NT2/D1 (cell line): ENCODE data around the gene ANTXR1.

Experiments
- DNase-seq: peaks from one replicate; pipeline ENCODE4 v3.0.0-alpha.2; 2011; ENCODE audit warnings: low read depth, low spot score
- H3K27me3 ChIP-seq: 2 replicates; pipeline ENCODE4 v1.6.0; 2011; ENCODE audit warnings: mild to moderate bottlenecking; ENCODE audit not compliant: insufficient read length, insufficient read depth
- H3K36me3 ChIP-seq: 2 replicates; pipeline ENCODE4 v1.6.1; 2011; ENCODE audit warnings: mild to moderate bottlenecking, low read length, mixed read lengths; ENCODE audit not compliant: insufficient read depth, insufficient read length
- H3K4me1 ChIP-seq: 2 replicates; pipeline ENCODE4 v1.5.1; 2011; ENCODE audit not compliant: insufficient read depth, insufficient read length
- H3K4me3 ChIP-seq: 2 replicates; pipeline ENCODE4 v1.5.1; 2011; ENCODE audit warnings: low read depth; ENCODE audit not compliant: insufficient read length
- H3K9ac ChIP-seq: 2 replicates; pipeline ENCODE4 v1.6.0; 2011; ENCODE audit warnings: low read depth; ENCODE audit not compliant: insufficient read length
- H3K9me3 ChIP-seq: 2 replicates; pipeline ENCODE4 v1.5.1; 2011; ENCODE audit warnings: mild to moderate bottlenecking, low read length; ENCODE audit not compliant: insufficient read depth
- SUZ12 ChIP-seq: IDR thresholded peaks from 2 replicates; pipeline ENCODE4 v1.6.1; 2011; ENCODE audit not compliant: insufficient read length, insufficient read depth; ENCODE audit errors: extremely low read depth
- YY1 ChIP-seq: IDR thresholded peaks from 2 replicates; pipeline ENCODE4 v1.6.1; 2011; ENCODE audit not compliant: insufficient read length, insufficient read depth
- ZNF274 ChIP-seq: IDR thresholded peaks from 2 replicates; pipeline ENCODE4 v1.6.1; 2011; ENCODE audit warnings: mild to moderate bottlenecking, low read depth, low read length

ANTXR1 gene

DNA sequence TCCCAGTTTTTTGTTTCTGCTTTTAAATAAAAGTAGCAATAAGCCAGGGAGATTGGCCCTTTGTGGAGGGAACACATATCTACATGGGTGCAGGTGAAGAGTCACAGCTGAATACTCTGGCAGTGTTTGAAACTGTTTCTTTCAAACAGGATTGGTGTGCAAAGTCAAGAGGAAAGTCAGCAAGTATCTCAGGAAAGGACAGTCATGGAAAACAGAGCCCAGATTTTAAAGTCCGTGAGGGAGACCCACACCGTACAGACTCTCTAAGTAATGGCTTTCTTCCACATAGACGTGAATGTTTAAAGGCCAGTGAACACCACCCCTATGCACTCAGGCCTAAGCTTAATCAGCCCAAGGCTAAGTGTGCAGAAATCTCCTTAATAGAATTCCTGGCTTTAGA, 278.7 kb downstream of the ANTXR1 start:
- H3K27me3 ChIP-seq: no peaks in the 10 kb centered on the region
- TF ChIP-seq SUZ12: no peak
- no peak for TF ChIP-seq ZNF274
- TF ChIP-seq YY1: no peak
- no peak overlapping the region for H3K4me3 ChIP-seq
- no peak for DNase-seq
- no peaks in the 10 kb centered on the region for H3K36me3 ChIP-seq
- H3K9me3 ChIP-seq: no peaks in the 10 kb centered on the region
- H3K4me1 ChIP-seq: no peaks in the 10 kb centered on the region
- no peak overlapping the region for H3K9ac ChIP-seq

- no peaks in the 10 kb centered on the region for H3K27me3 ChIP-seq
- no peaks in the 10 kb centered on the region for H3K4me1 ChIP-seq
- H3K9ac ChIP-seq: no peak overlapping the region
- no peaks in the 10 kb centered on the region for H3K36me3 ChIP-seq
- TF ChIP-seq SUZ12 (no peak), YY1 (no peak), ZNF274 (no peak)
- H3K4me3 ChIP-seq: no peak overlapping the region
- no peaks in the 10 kb centered on the region for H3K9me3 ChIP-seq
- DNase-seq: no peak
Measured at GRCh38 chr2:69292256-69292655, 279.3 kb downstream of the ANTXR1 start.

DNA sequence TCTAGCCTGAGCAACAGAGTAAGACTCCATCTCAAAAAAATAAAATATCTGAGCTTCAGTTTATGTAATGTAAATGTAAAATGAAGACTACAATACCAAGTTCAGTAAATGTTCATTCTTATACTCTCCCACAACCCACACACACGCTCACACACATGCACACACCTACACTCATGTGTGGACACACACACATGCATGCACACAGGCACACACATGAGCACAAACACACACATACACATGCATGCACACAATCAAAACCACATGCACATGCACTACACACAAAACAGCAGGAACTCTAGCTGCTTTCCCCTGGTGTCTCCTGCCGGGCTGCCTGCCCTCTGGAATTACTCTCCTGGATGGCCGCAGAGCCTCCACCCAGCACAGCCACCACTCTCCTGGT, 283.4 kb downstream of the ANTXR1 start:
- Histone ChIP-seq H3K36me3 (no peaks in the 10 kb centered on the region), H3K4me1 (peaks cover 4% of the 10 kb centered on the region), H3K9me3 (no peaks in the 10 kb centered on the region), H3K27me3 (no peaks in the 10 kb centered on the region), H3K4me3 (no peak overlapping the region), H3K9ac (no peak overlapping the region)
- DNase-seq: no peak
- TF ChIP-seq SUZ12: no peak
- no peak for TF ChIP-seq YY1
- no peak for TF ChIP-seq ZNF274

GRCh38 chr2:69297216-69297615, 284.2 kb downstream of the ANTXR1 start:
- no peak for TF ChIP-seq ZNF274
- TF ChIP-seq YY1: no peak
- no peak for TF ChIP-seq SUZ12
- DNase-seq: no peak
- Histone ChIP-seq H3K36me3 (no peaks in the 10 kb centered on the region), H3K4me1 (peaks cover 4% of the 10 kb centered on the region), H3K9ac (no peak overlapping the region), H3K4me3 (no peak overlapping the region), H3K27me3 (no peaks in the 10 kb centered on the region), H3K9me3 (no peaks in the 10 kb centered on the region)

DNA sequence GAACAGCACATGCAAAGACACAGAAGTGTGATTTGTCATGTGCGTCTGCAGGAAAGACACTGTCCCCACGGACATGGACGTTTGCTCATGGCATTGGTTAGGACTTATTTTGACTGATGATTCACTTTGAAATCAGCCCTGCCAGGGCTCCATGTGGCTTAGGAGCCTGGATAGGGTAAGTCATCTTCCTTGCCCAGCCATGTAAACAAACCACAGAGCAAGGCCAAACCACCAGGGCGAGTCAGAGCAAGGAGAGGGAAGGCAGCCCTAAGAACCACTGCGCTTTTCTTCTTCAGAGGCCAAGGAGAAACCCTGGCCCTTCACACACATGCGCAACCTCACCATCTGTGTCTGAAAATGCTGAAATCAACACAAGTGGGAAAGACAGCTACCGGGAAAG, 285.3 kb downstream of the ANTXR1 start:
- Histone ChIP-seq H3K4me3 (no peak overlapping the region), H3K36me3 (no peaks in the 10 kb centered on the region), H3K9ac (no peak overlapping the region), H3K27me3 (no peaks in the 10 kb centered on the region), H3K4me1 (peaks cover 4% of the 10 kb centered on the region), H3K9me3 (no peaks in the 10 kb centered on the region)
- DNase-seq: no peak
- TF ChIP-seq SUZ12 (no peak), ZNF274 (no peak), YY1 (no peak)

GRCh38 chr2:69298862-69299261, 285.9 kb downstream of the ANTXR1 start:
- H3K9me3 ChIP-seq: peaks cover 2% of the 10 kb centered on the region
- no peak for TF ChIP-seq SUZ12
- TF ChIP-seq ZNF274: no peak
- TF ChIP-seq YY1: no peak
- no peaks in the 10 kb centered on the region for H3K36me3 ChIP-seq
- peaks cover 3% of the 10 kb centered on the region for H3K27me3 ChIP-seq
- no peak overlapping the region for H3K4me3 ChIP-seq
- H3K9ac ChIP-seq: no peak overlapping the region
- H3K4me1 ChIP-seq: peaks cover 4% of the 10 kb centered on the region
- DNase-seq: no peak
